Lung (tissue), 12 donors: Measurements from ENCODE around the gene SERPINB6. TPM values are rescaled to one million over a fixed set of nuclear protein-coding genes. Genes with fewer than 3 reads are reported as not detected.
"Not testable (repeated sequence)": the region's sequence is repeated elsewhere in the genome, so short reads cannot be mapped to it uniquely, and the experiment has no call there.

Experiments
- ATAC-seq: fragments of 200-7000 bp; cut with Tn5 transposase; one replicate; pipeline ENCODE4 v1.9.1; 2020; ENCODE audit warnings: moderate number of reproducible peaks; ENCODE audit not compliant: insufficient read depth, low FRiP score
- DNase-seq, 3 donors: peaks; one replicate each; pipeline ENCODE4 v3.0.0-alpha.2; 2013 to 2017
- H3K27ac ChIP-seq, 2 donors: one replicate each; pipeline ENCODE4 v1.5.1; 2013; ENCODE audit warnings: mild to moderate bottlenecking in 2 of 2, moderate library complexity in 2 of 2, control low read depth in 1 of 2, inconsistent platforms in 1 of 2, low read depth in 1 of 2, low read length in 1 of 2
- H3K27me3 ChIP-seq, 3 donors: one replicate each; pipeline ENCODE4 v1.5.1; 2013; ENCODE audit warnings: low read length in 2 of 3; ENCODE audit not compliant: control insufficient read depth in 3 of 3, insufficient read depth in 3 of 3
- H3K36me3 ChIP-seq, 4 donors: one replicate each; pipeline ENCODE4 v1.5.1; 2013; ENCODE audit warnings: low read length in 4 of 4, mild to moderate bottlenecking in 1 of 4, moderate library complexity in 1 of 4; ENCODE audit not compliant: control insufficient read depth in 4 of 4, insufficient read depth in 4 of 4
- H3K4me1 ChIP-seq, 5 donors: one replicate each; pipeline ENCODE4 v1.5.1; 2013; ENCODE audit warnings: low read length in 5 of 5, mild to moderate bottlenecking in 2 of 5, moderate library complexity in 1 of 5; ENCODE audit not compliant: control insufficient read depth in 5 of 5, insufficient read depth in 5 of 5
- H3K4me3 ChIP-seq: one replicate; pipeline ENCODE4 v1.5.1; 2013; ENCODE audit warnings: mild to moderate bottlenecking, control low read depth, moderate library complexity
- H3K9ac ChIP-seq, 2 donors: one replicate each; pipeline ENCODE4 v1.5.1; 2013; ENCODE audit warnings: low read length in 2 of 2, control low read depth in 1 of 2; ENCODE audit not compliant: insufficient read depth in 1 of 2
- H3K9me3 ChIP-seq, 4 donors: one replicate each; pipeline ENCODE4 v1.5.1; 2013; ENCODE audit warnings: low read length in 3 of 4, mild to moderate bottlenecking in 1 of 4, moderate library complexity in 1 of 4; ENCODE audit not compliant: control insufficient read depth in 4 of 4, insufficient read depth in 3 of 4
- CTCF ChIP-seq: IDR thresholded peaks from 2 replicates; pipeline ENCODE4 v1.5.1; 2012; ENCODE audit warnings: mild to moderate bottlenecking; ENCODE audit errors: control extremely low read depth, extremely low read depth
- WGBS, 2 donors: extraction: QIAGEN DNeasy Blood & Tissue Kit; methylation state at CpG; one replicate each; pipeline ENCODE4 v1.1.7; 2013; 5-methylcytosine and 5-hydroxymethylcytosine counted together
- polyA plus RNA-seq, 2 donors: library from polyadenylated mRNA; stranded (reverse); fragments of 200-250 nt; gene quantifications; one replicate each; pipeline ENCODE4 v1.2.1, GENCODE V29; 2013
- total RNA-seq, 2 donors: library from RNA; depleted of rRNA in 1 of 2; stranded (reverse); fragments of >200 nt in 1 of 2; gene quantifications; one replicate each; pipeline ENCODE4 v1.2.1, GENCODE V29; 2014 to 2021
- donor health status: control.
- donor health status: control.
- donor health status: Bipolar disorder and iron deficiency.
- donor health status: healthy.
- donor health status: DM: yes; HTN: yes; CAD: no.

The SERPINB6 gene
- total and polyA plus RNA-seq, 4 donors = 113 to 155 (median 127) TPM

GRCh38 chr6:3011592-3011991 lies 40.2 kb upstream of the SERPINB6 start:
- Histone ChIP-seq H3K36me3 (peaks cover 20 to 43% (median 33%) of the 10 kb centered on the region in 4 donors), H3K9ac (no peak overlapping the region), H3K27me3 (no peaks in the 10 kb centered on the region), H3K4me3 (no peak overlapping the region), H3K4me1 (no peaks in the 10 kb centered on the region), H3K27ac (no peak overlapping the region), H3K9me3 (peaks cover 0 to 13% (median 5%) of the 10 kb centered on the region in 4 donors)
- DNase-seq (no peak), ATAC-seq (no peak)
- TF ChIP-seq CTCF = no peak

- no peaks in the 10 kb centered on the region for H3K27me3 ChIP-seq
- peaks cover 20 to 43% (median 33%) of the 10 kb centered on the region in 4 donors for H3K36me3 ChIP-seq
- DNase-seq = no peak
- no peaks in the 10 kb centered on the region for H3K4me1 ChIP-seq
- TF ChIP-seq CTCF = no peak
- H3K9ac ChIP-seq = no peak overlapping the region
- no peak overlapping the region for H3K27ac ChIP-seq
- ATAC-seq = no peak
- H3K9me3 ChIP-seq = peaks cover 0 to 13% (median 5%) of the 10 kb centered on the region in 4 donors
- no peak overlapping the region for H3K4me3 ChIP-seq
Measured at GRCh38 chr6:3011158-3011557, 39.8 kb upstream of the SERPINB6 start.

GRCh38 chr6:3009930-3010329 lies 38.6 kb upstream of the SERPINB6 start:
- Histone ChIP-seq H3K9ac (no peak overlapping the region), H3K9me3 (peaks cover 0 to 13% (median 5%) of the 10 kb centered on the region in 4 donors), H3K36me3 (peaks cover 20 to 42% (median 30%) of the 10 kb centered on the region in 4 donors), H3K4me3 (no peak overlapping the region), H3K27me3 (no peaks in the 10 kb centered on the region), H3K4me1 (no peaks in the 10 kb centered on the region), H3K27ac (no peak overlapping the region)
- no peak for TF ChIP-seq CTCF
- 98% methylated on average over 3 of the region's 3 CpGs for WGBS, 2 donors
- DNase-seq (no peak), ATAC-seq (no peak)

GRCh38 chr6:3008712-3009265 lies 37.4 kb upstream of the SERPINB6 start:
- peaks cover 0 to 13% (median 5%) of the 10 kb centered on the region in 4 donors for H3K9me3 ChIP-seq
- H3K36me3 ChIP-seq = peaks cover 18 to 42% (median 30%) of the 10 kb centered on the region in 4 donors
- H3K27me3 ChIP-seq, H3K4me1 ChIP-seq, H3K4me3 ChIP-seq, H3K9ac ChIP-seq, ATAC-seq, DNase-seq, H3K27ac ChIP-seq: not testable (repeated sequence)
- WGBS, 2 donors = 97 to 99% methylated on average over 17 of the region's 17 CpGs
